CD1c-positive myeloid dendritic cell (primary cell): ENCODE results near the gene CARD9.
A peak's percentile ranks its signal among the peaks of the same experiment; 100 is the strongest.
"Not testable (repeated sequence)": the region's sequence is repeated elsewhere in the genome, so short reads cannot be mapped to it uniquely, and the experiment has no call there.

Experiments used
- DNase-seq: peaks from one replicate; pipeline ENCODE4 v3.0.0-alpha.2; 2016; ENCODE audit errors: extremely low spot score

CARD9 gene, protein sequence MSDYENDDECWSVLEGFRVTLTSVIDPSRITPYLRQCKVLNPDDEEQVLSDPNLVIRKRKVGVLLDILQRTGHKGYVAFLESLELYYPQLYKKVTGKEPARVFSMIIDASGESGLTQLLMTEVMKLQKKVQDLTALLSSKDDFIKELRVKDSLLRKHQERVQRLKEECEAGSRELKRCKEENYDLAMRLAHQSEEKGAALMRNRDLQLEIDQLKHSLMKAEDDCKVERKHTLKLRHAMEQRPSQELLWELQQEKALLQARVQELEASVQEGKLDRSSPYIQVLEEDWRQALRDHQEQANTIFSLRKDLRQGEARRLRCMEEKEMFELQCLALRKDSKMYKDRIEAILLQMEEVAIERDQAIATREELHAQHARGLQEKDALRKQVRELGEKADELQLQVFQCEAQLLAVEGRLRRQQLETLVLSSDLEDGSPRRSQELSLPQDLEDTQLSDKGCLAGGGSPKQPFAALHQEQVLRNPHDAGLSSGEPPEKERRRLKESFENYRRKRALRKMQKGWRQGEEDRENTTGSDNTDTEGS

DNA sequence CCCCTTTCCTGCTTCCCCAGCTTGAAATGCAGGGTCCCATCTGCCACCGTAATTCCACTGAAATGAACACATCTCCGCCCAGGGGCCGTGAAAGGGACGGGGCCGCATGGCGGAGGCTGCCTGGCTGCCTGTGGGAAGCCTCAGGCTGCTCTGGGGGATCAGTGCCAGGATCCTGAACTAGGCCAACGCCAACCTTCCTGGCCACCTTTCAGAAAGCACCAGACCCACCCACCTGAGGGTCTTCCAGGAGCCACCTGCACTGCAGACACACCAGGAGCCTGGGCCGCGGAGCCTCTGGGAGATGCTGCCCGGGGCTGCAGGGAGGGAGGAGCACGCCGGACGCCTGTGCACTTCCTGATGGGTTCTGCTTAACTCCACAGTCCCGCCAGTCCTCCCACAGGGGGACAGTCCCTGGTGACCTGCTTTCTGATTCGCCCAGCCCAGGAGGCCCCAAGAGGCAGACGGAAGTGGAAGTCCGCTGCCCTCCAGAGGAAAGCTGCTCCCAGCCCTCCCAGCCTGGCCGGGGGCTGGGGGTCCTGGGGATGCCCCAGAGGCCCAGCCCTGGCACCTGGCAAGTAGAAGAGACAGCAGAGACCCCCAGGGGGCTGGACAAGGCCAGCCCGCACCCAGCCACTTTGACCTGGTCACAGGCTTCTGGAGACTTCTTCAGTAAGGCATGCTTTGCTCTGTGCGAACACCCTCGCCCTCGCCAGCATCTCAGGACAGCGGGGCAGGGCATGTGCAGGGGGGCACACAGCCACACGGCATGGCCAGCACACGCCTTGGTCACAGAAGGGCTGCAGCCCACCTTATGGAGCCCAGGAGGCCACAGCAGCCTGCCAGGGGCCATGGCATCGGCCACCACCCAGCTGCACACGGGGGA is at the start of gene CARD9:
CARD9 (minus strand) TSS at position 370 of the 883 bp plus-strand sequence. CDS start 1,591 bp downstream, outside the sequence.
- DNase-seq, result peak; percentile 91

DNA sequence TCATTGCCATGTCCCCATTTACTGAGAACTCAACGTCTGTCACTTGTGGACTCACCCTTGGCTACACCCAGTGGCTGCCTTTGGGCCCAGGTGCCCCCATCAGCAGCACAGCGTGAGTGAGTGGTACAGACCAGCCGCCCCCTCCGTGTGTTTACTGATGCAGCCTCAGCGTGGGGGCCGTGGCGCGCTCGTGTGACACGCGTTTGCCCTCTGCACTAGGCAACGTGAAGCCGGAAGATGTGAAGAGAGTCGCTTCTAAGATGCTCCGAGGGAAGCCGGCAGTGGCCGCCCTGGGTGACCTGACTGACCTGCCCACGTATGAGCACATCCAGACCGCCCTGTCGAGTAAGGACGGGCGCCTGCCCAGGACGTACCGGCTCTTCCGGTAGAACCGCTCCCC is 49.4 kb upstream of the CARD9 start:
- DNase-seq, result no peak

DNA sequence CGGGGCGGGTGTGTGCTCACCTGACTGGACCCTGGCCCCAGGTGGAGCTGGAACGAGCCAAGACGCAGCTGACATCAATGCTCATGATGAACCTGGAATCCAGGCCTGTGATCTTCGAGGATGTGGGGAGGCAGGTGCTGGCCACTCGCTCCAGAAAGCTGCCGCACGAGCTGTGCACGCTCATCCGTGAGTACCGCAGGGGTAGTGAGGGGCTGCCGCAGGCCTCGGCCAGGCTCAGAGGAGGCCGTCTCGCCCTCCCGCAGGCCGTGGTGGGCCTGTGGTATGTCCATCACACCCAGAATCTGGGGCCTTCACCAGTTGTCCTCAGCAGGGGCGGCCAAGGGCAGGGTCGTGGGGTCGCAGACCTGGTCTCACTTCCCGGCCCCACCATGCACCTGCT is 48.3 kb upstream of the CARD9 start:
- no peak for DNase-seq

DNA sequence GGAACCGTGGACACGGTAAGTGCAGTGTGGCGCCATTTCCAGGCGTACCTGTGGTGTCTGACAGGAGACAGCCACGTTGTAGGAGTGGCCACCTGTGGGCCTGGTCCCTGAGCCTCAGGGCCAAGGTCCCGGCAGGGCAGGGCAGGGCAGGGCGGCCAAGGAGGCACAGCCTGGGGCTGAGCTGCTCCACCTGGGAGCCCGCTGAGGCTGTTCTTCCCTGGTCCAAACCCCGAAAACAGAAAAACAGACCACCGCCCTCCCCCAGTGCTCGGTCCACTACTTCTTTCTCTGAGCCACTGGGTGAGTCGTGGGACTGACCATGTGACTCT is 45.6 kb upstream of the CARD9 start:
- DNase-seq, result no peak

DNA sequence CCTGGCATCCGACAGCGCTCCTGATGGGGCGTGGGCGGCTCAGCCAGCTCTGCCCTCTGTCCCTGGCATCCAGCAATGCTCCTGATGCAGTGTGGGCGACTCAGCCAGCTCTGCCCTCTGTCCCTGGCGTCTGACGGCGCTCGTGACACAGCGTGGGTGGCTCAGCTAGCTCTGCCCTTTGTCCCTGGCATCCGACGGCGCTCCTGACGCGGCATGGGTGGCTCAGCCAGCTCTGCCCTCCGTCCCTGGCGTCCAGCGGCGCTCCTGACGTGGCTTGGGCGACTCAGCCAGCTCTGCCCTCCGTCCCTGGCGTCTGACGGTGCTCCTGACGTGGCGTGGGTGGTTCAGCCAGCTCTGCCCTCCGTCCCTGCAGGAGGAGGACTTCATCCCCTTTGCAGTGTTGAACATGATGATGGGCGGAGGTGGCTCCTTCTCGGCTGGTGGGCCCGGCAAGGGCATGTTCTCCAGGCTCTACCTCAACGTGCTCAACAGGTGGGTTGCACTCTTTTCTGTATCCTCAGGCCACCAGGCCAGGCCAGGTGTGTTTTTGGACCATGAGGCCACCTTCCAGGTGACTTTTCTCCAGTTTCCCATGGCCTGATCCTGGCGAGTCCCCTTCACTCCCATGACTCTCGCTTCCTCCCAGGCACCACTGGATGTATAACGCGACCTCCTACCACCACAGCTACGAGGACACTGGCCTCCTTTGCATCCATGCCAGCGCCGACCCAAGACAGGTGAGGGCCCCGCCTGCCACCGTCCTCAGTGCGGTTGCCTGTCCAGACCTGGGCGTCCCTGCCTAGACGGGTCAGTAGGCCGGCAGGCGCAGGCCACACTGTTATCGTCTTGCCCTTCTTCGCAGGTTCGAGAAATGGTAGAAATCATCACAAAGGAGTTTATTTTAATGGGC is 45.0 kb upstream of the CARD9 start:
- no peak for DNase-seq

DNA sequence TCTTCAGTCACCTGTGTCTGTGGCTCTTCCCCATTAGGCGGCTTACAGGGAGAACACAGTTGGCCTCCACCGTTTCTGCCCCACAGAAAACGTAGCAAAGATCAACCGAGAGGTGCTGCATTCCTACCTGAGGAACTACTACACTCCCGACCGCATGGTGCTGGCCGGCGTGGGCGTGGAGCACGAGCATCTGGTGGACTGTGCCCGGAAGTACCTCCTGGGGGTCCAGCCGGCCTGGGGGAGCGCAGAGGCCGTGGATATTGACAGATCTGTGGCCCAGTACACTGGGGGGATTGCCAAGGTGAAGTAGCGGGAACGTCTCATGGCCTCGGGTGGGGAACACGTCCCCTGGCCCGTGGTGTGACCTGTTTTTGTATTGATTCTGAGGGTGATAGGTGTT is 43.4 kb upstream of the CARD9 start:
- no peak for DNase-seq

DNA sequence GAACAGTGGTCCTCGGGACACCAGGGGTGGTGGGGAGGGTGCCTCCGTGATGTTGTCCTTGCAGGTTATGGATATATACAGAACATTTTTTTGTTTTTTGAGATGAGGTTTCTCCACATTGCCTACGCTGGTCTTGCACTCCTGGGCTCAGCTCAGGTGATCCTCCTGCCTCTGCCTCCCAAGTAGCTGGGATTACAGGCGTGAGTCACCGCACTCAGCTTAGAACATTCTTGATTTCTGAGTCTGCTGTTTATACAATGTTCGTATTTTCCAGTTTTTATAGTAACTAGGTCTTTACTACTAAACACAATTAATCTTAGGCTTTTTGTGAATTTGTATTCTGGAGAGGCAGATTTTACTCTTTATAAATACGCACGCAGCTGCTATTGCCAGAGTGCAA is 43.0 kb upstream of the CARD9 start:
- no peak for DNase-seq

DNA sequence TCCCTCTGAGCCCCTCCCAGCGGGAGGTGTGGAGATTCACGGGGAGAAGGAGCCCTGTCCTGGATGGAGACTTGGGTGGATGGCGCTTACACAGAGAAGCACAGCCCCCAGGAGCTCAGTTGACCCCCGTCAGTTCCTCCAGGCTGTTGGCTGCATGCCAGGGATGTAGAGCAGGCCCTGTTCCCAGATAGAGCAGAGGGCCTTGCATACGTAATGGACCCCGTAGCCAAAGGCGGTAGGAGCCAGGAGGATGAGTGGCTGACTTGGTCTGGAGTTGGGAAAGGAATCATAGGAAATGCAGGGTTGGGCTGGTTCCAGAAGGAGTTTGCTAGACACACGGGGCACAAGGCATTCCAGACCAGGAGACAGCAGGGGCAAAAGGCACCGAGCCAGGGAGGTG is 39.5 kb upstream of the CARD9 start:
- DNase-seq, result no peak

DNA sequence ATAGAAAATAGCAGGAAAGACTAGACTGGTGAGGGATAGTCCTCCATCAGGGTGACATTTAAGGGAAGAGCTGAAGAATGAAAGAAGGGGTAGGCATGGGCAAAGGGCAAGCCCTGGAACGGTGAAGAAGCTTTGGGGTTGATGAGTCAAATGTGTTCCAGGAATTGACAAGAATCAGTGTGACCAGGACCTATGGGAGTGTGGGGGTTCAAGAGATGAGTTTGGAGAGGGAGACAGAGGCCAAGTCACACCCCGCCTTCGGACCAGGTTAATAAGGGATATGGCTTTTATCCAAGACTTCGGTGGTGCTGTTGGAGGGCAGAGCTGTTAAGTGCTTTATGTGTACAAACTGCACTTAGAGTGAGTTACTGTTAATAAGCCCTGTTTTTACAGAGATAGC is 37.9 kb upstream of the CARD9 start:
- no peak for DNase-seq

DNA sequence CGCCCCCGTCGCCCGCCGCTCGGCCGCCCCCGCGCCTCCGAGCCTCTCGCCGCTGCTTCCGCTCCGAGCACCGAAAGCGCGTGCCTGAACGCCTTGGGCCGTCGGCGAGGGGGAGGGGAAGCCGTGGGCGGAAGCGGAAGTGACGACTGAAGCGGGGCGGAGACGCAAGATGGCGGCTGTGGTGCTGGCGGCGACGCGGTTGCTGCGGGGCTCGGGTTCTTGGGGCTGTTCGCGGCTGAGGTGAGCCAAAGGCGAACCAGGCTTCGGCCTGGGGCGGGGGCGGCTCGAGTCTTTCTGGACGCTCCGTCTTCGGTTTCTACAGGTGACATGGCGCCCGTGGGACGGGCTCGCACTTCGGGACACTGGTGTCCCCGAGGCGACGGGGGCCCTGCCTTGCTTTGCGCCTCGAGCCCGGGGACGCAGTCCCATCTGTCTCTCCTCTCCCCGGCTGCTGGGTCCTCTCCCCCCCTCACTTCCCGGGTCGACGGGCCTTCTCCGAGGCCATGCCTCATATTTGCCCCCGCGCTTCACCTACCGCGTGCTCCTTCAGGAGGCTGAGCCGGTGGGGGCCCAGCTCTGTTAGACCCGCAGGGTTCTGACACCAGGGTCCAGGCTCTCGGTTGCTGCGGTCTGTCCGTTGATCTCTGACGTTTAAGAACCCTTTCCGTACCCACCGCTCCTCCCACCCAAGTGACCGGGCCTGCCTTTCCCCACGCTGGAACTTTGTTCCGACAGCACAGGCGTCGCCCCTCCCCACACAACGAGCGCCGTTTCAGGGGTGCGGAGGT is 37.2 kb upstream of the CARD9 start, which contains the start of the genes ENTR1 and PMPCA:
ENTR1 (minus strand) TSS at position 115 of the 788 bp plus-strand sequence. CDS start 217 bp downstream, outside the sequence.
PMPCA (plus strand) TSS at position 159 of the 788 bp plus-strand sequence; CDS start at position 170, 11 bp downstream.
- peak; percentile 98 for DNase-seq

DNA sequence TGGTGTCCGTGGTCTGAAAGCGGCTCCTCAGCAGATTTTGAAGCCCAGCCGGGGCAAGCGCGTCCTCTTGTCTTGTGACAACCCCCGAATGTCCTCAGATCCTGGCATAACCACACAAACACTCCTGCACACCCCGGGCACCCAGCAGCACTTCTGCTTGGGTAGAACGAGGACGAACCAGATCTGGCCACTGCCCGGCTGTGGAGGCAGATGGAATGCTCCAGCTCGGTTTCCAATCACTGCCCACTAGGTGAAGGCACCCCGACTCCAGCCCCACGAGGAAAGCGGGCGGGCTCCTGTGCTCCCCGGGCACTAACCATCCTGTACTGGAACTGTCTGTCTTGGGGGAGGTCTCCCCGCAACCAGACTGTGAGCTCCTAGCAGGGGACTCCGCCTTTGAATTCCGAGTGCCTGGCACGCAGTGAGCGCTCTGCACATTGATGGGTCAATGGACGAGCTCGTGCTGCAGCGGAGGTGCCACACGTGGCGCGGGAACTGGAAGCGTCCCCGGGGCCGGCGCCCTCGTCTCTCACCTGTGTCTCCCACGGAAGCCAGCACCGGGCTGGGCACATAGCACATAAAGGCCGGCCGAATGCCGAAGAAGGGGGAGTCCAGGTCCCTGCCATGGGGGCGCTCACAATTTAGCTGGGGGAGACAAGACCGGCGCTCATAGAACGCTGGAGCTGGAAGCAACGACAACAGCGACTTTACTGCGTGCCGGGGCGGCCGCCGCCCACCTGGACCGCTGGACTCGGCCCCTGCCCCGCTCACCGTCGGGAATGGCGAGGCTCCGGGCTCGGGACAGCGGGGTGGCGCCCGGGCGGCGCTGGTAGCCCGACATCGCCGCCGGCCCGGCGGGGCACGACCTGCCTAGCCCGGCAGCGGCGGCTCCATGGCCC is 36.3 kb upstream of the CARD9 start:
- DNase-seq, result peak; percentile 52

DNA sequence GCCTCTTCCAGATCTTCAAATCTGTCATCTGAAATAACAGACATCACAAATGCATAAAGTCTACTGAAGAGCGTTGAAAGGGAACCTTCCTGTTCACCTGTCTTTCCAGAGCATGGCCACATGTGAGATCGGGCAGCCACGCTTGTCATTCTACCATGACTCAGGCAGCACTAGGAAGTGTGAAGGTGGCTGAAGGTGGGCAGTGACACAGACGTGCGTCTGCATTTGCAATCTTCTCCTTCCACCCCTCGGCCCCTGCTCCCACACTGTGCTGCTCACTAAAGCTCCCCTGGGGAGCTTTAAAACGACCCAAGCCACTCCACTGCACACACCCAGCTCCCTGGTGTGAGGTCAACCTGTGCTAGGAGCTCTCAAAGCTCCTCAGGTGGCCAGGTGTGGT is 34.4 kb upstream of the CARD9 start:
- no peak for DNase-seq

DNA sequence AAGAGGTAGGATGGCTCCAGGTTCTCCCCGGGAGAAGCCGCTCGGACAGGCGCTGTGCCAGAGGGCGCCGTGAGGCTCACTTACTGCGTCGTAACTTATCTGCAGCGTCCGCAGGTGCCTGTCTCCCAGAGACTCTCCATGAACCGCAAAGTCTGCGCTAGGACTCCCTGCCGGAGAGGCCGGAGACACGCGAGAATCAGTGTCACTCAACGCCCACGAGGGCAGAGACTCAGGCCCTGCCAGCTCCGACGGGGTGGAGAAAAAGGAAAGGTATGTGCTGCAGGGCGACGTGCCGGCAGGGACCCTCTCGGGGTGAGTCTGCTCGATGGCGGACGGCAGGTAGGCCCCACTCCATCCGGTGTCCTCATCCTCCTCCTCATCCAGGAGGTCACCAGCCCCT is 33.6 kb upstream of the CARD9 start:
- DNase-seq, result not testable (repeated sequence)

DNA sequence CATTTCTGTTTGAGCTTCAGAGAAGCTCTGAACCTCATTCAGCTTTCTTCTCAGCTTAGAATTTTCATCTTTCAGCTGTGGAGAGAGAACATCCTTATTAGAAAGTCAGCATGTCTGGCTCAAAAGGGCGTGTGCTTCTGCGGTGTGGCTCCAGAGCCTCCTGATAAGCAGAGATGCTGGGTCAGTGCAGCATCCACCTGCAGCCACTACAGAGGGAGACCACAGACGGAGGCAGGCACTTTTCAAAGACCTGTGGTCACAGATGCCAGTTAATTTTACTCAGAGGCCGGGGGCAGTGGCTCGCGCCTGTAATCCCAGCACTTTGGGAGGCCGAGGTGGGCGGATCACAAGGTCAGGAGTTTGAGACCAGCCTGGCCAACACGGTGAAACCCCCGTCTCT is 32.4 kb upstream of the CARD9 start:
- not testable (repeated sequence) for DNase-seq

DNA sequence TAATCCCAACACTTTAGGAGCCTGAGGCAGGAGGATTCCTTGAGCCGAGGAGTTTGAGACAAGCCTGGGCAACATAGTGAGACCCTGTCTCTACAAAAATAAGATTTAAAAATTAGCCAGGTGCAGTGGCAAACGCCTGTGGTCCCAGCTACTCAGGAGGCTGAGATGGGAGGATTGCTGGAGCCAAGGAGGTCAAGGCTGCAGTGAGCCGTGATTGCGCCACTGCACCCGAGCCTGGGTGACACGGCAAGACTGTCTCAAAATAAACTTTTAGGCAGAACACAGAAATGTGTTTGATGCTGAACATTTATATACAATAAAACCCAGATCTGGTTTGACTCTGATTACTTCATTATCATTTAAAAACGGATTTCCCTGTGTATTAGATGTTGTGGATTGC is 32.0 kb upstream of the CARD9 start:
- no peak for DNase-seq

DNA sequence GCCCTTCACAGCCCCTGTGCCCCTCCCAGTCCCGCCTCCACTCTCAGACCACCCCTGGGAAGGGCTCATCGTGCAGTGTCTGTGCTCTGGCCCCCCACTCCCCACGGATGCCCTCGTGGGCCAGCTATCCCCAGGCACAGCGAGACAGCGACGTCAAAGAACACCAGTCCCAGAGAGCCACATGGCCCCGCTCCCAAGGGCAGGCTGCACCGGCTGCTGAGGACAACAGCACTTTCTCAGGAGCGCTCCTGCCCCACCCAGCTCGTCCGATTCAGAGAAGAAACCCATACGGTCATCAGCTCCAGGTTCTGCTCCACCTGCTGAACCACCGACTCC is 31.3 kb upstream of the CARD9 start:
- no peak for DNase-seq

DNA sequence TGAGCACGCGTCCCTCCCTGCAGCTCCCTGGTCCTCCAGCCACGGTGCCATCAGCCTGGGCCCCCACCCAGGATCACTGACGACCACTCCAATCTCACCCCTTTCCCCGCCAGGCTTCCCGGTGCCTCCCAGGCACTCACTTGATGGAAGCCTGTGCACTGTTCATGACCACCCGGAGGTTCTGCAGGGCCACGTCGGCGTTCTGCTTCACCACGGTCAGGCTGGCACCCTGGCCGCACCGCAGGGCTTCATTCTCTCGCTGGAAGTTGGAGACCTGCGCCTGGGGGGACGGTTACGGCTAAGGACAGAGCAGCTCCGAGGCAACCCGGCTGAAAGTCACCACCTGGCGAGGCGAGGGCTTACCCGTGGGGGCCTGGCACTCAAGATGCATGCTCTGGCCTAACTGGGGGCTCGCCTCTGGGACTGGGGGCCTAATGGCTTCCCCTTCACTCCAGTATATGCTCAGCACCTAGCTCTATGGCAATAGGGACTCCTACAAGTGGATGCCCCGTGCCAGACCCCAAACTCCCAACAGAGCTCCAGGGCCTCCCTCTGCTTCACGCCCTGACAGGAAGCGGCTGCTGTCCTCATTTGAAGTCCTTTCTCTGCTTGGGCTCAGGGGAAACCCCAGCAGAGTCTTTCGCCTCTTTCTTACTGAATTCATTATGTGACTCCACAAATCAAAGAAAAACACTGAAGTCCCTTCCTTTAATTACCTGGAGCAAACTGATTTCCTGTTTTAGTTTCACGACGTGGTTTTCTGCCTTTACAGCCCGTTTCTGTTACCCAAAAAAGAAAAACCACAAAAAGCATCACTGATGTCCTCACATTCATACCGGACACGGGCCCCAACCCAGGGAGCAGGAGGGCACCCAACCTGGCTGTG is 30.7 kb upstream of the CARD9 start:
- DNase-seq, result no peak

DNA sequence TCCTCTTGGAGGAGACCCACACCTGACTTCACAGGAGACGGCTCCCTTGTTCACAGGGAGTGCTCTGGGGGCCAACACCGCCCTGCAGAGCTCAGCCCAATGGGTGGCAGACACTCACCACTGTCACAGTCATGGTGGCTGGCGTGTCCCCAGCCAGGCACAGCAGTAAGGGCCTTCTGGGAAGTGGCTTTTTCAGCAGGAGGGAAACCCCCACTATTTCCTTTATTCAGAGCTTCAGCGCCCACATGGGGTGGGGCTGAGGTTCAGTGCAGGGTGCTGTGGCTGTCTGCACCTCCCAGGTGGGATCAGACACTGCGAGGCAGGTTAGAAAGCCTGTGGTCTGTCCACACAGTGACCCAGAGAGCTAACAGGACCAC is 30.1 kb upstream of the CARD9 start:
- DNase-seq, result peak; percentile 40

DNA sequence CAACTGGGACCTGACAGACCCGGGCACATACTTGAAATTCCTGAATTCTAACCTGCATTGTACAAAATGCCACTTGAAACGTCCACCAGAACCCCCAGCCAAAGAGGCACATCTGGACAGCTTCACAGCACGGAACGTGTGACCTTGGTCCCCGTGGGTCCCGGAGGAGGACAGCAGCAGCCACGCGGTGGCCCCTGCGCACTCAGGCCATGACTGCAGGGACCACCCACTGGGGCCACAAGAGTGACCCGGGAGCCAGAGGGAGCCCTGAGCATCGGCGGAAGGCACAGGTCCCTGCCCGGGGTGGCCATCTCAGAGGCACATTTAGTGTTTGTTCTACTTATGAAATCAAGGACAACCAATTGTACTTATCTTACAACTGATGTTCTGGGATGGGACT is 28.6 kb upstream of the CARD9 start:
- no peak for DNase-seq
